ENCODE data around the gene MAN2B1.

GRCh38 chr19:12675940-12676339 lies 9.4 kb upstream of the MAN2B1 start:
- no peak for TF ChIP-seq CTCF (IDR thresholded peaks at IDR 0.05; ENCODE audit: low read length)
- TF ChIP-seq EZH2phosphoT487 (IDR thresholded peaks at IDR 0.05; ENCODE audit: low read length) = no peak
- no peak for TF ChIP-seq EZH2 (optimal IDR thresholded peaks at IDR 0.05; ENCODE audit: low read depth, low read length)

All from MM.1S (cell line).